Measurements from ENCODE around the gene TYSND1.
A peak's percentile ranks its signal among the peaks of the same experiment; 100 is the strongest.

TYSND1 gene

GRCh38 chr10:70131560-70131937 is 15.0 kb downstream of the TYSND1 start:
- H3K27me3 ChIP-seq (ENCODE audit: insufficient read depth, low read depth), result no peaks in the 10 kb centered on the region
- peaks cover 31% of the 10 kb centered on the region; the same call in 1 of the 2 replicates for H3K79me2 ChIP-seq (ENCODE audit: insufficient read depth, low read depth)
- H3K4me1 ChIP-seq (ENCODE audit: low read depth, poor library complexity, severe bottlenecking), result peaks cover 19% of the 10 kb centered on the region
- peak overlapping the region; percentile 75; the same call in 1 of the 2 replicates for H3K27ac ChIP-seq
- no peaks in the 10 kb centered on the region for H3K36me3 ChIP-seq (ENCODE audit: insufficient read depth)
- H4K20me1 ChIP-seq (ENCODE audit: insufficient read depth), result no peaks in the 10 kb centered on the region
- no peak for TF ChIP-seq CTCF (conservative IDR thresholded peaks at IDR 0.05; ENCODE audit: low read depth, low read length)
- peak overlapping the region; percentile 98; the same call in 1 of the 2 replicates for H3K9ac ChIP-seq
- no peak overlapping the region for H3K4me3 ChIP-seq (IDR thresholded peaks at IDR 0.05; ENCODE audit: insufficient read depth, low read depth, low read length)
- peak overlapping the region; percentile 98 for H3K4me2 ChIP-seq
- peak overlapping the region; percentile 98; the same call in 1 of the 2 replicates for H2AFZ ChIP-seq (ENCODE audit: low read depth)

- no peaks in the 10 kb centered on the region for H4K20me1 ChIP-seq (ENCODE audit: insufficient read depth)
- H2AFZ ChIP-seq (ENCODE audit: low read depth), result no peak overlapping the region
- peaks cover 19% of the 10 kb centered on the region for H3K4me1 ChIP-seq (ENCODE audit: low read depth, poor library complexity, severe bottlenecking)
- peak overlapping the region; percentile 98; the same call in 1 of the 2 replicates for H3K4me2 ChIP-seq
- no peak overlapping the region for H3K4me3 ChIP-seq (IDR thresholded peaks at IDR 0.05; ENCODE audit: insufficient read depth, low read depth, low read length)
- no peaks in the 10 kb centered on the region for H3K27me3 ChIP-seq (ENCODE audit: insufficient read depth, low read depth)
- no peak overlapping the region; the same call in 1 of the 2 replicates for H3K9ac ChIP-seq
- no peak overlapping the region for H3K27ac ChIP-seq
- TF ChIP-seq CTCF (conservative IDR thresholded peaks at IDR 0.05; ENCODE audit: low read depth, low read length), result no peak
- peaks cover 31% of the 10 kb centered on the region; the same call in 1 of the 2 replicates for H3K79me2 ChIP-seq (ENCODE audit: insufficient read depth, low read depth)
- H3K36me3 ChIP-seq (ENCODE audit: insufficient read depth), result no peaks in the 10 kb centered on the region
Measured at GRCh38 chr10:70130878-70131559, 15.5 kb downstream of the TYSND1 start.

- Histone ChIP-seq H3K27me3 (ENCODE audit: insufficient read depth, low read depth) (no peaks in the 10 kb centered on the region), H2AFZ (ENCODE audit: low read depth) (no peak overlapping the region), H3K4me2 (no peak overlapping the region), H3K9ac (no peak overlapping the region), H3K4me1 (ENCODE audit: low read depth, poor library complexity, severe bottlenecking) (peaks cover 15% of the 10 kb centered on the region), H3K36me3 (ENCODE audit: insufficient read depth) (no peaks in the 10 kb centered on the region), H3K79me2 (ENCODE audit: insufficient read depth, low read depth) (peaks cover 22% of the 10 kb centered on the region; the same call in 1 of the 2 replicates), H3K4me3 (IDR thresholded peaks at IDR 0.05; ENCODE audit: insufficient read depth, low read depth, low read length) (no peak overlapping the region), H3K27ac (no peak overlapping the region), H4K20me1 (ENCODE audit: insufficient read depth) (no peaks in the 10 kb centered on the region)
- TF ChIP-seq CTCF (conservative IDR thresholded peaks at IDR 0.05; ENCODE audit: low read depth, low read length), result no peak
Measured at GRCh38 chr10:70126700-70127395, 19.7 kb downstream of the TYSND1 start.

GRCh38 chr10:70125918-70126552 is 20.5 kb downstream of the TYSND1 start:
- Histone ChIP-seq H3K79me2 (ENCODE audit: insufficient read depth, low read depth) (peaks cover 15% of the 10 kb centered on the region; the same call in 1 of the 2 replicates), H3K4me2 (no peak overlapping the region), H3K9ac (no peak overlapping the region), H3K4me1 (ENCODE audit: low read depth, poor library complexity, severe bottlenecking) (peaks cover 8% of the 10 kb centered on the region), H3K4me3 (IDR thresholded peaks at IDR 0.05; ENCODE audit: insufficient read depth, low read depth, low read length) (no peak overlapping the region), H3K27me3 (ENCODE audit: insufficient read depth, low read depth) (no peaks in the 10 kb centered on the region), H4K20me1 (ENCODE audit: insufficient read depth) (no peaks in the 10 kb centered on the region), H2AFZ (ENCODE audit: low read depth) (no peak overlapping the region), H3K36me3 (ENCODE audit: insufficient read depth) (no peaks in the 10 kb centered on the region), H3K27ac (no peak overlapping the region; the same call in 1 of the 2 replicates)
- no peak for TF ChIP-seq CTCF (conservative IDR thresholded peaks at IDR 0.05; ENCODE audit: low read depth, low read length)
